ENCODE measurements around the gene XRCC3. TPM values are rescaled to one million over a fixed set of nuclear protein-coding genes. Genes with fewer than 3 reads are reported as not detected.

XRCC3 gene
- 100 to 1,000 TPM in 1 of 2 donors, 10 to 100 TPM in 1; 37.3 to 112 TPM for total RNA-seq

DNA sequence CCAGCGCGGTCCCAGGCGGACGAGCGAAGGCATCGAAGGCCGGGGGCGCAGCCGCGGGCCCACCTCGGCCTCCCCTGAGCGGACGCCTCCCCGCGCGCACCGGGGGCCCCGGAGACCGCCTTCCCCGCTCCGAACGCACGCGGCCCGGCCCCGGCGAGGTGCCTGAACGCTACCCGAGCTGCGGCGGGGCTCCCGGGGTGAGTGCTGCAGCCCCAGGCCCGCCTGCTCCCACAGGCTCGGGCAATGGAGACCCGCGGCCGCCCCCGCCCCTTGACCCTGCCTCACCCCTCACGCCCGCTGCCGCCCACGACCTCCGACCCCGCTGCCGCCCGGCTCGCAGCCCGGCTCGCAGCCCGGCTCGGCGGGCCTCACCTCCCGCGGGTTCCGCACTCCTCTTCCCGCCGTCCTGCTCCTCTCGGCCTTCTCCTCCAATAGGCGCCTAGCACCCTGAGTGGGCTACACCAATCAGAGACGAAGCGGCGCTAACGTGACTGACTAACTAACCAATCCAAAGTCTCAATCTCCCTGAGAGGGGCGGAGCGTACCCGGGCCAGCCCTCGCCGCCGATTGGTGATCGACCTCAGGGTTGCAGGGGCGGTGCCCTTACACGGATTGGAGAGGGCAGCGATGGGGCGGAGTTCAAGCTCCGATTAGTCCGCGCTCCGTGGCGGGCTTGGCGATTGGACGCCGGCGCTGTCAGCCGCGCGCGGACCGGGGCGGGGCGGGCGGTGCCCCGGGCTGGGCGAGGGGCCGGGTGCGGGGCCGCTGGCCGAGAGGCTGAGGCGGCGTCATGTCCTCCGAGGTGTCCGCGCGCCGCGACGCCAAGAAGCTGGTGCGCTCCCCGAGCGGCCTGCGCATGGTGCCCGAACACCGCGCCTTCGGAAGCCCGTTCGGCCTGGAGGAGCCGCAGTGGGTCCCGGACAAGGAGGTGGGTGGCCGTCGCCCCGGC lies at the start of gene XRCC3, which contains the start of gene ZFYVE21:
Gene XRCC3 (minus strand): TSS at position 400 of the 949 bp plus-strand sequence. CDS start 4,364 bp downstream, outside the sequence.
Gene ZFYVE21 (plus strand): TSS at position 759 of the 949 bp plus-strand sequence. CDS start 32 bp downstream, at position 791.
- H3K4me1 Mint-ChIP-seq (ENCODE audit: low read depth in 2 of 2), result peaks cover 8 to 25% of the 10 kb centered on the region in 2 donors
- DNase-seq (ENCODE audit: low spot score), result peak; percentile 99
- no peaks in the 10 kb centered on the region for H3K9me3 Mint-ChIP-seq
- H3K27me3 Mint-ChIP-seq, result no peaks in the 10 kb centered on the region
- H3K36me3 Mint-ChIP-seq, result no peaks in the 10 kb centered on the region
- peak within 1 kb of the TSS; percentile 98 for H3K4me3 Mint-ChIP-seq
- peak within 1 kb of the TSS; percentile 84 to 88 for H3K27ac Mint-ChIP-seq
- ATAC-seq, result peak; percentile 97 to 98

DNA sequence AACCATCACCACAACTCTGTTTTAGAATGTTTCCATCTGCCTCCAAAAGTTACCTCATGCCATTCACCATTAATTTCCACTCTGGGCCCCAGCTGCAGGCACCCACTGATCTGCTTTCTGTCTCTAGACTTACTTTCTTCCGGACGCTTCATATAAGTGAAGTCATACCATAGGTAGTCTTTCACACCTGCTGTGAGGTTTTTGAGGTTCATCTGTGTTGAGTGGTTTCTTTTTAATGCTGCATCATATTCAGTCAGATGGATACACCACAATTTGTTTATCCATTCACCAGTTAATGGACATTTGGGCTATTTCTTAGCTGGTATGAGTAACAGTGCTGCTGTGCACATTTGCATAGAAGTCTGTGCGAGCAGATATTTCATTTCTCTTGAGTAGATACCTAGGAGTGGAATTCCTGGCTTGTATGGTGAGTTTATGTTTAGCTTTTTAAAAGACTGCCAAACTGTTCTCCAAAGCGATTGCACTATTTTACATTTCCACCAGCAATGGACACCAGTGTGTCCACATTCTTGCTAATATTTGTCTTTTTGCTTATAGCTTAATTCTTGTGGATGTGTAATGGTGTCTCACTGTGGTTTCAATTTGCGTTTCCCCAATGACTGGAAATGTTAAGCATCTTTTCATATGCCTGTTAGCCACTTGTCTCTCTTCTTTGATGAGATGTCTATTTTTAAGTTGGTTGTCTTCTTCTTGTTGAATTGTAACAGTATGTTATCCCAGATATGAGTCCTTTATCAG lies 48.7 kb upstream of the XRCC3 start:
- no peak overlapping the region for H3K27ac Mint-ChIP-seq
- no peaks in the 10 kb centered on the region for H3K27me3 Mint-ChIP-seq
- peaks cover 4% of the 10 kb centered on the region for H3K36me3 Mint-ChIP-seq
- H3K4me1 Mint-ChIP-seq (ENCODE audit: low read depth in 2 of 2), result peaks cover 3 to 6% of the 10 kb centered on the region in 2 donors
- no peak for ATAC-seq
- H3K9me3 Mint-ChIP-seq, result no peaks in the 10 kb centered on the region
- no peak for DNase-seq (ENCODE audit: low spot score)
- no peak overlapping the region for H3K4me3 Mint-ChIP-seq

DNA sequence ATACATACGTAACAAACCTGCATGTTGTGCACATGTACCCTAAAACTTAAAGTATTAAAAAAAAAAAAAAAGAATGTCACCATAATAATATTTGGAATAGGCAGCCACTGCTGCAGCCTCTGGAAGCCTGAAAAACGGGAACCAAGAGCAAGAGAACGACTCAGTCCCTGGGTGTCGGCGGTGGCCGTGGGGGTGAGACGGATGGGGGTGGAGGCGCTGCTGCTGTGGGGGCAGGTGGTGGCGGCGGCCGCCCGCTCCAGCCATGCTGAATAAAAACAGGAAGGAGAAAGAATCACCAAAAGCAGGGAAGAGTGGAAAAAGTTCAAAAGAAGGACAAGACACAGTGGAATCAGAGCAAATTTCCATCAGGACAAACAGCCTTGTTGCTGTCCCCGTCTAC lies 47.3 kb upstream of the XRCC3 start:
- ATAC-seq, result no peak

DNA sequence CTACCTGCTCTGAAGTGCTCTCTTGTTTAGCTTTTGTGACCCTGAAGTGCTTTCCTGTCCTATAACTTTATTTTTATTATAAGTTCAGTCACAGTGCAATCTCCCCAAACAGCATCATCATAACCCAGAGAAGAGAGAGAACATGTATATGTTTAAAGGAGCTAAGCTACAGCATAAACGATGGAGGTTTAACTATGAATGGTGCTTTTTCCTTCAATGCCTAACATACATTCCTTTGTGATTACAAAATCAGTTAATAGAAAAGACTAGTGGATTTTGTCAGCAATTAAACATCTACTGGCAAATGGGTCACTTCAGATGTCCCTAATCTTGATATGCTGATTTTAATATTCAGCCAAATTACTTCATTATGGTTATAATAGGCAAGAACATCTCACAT lies 46.8 kb upstream of the XRCC3 start:
- no peak for ATAC-seq
- Mint-ChIP-seq H3K27ac (no peak overlapping the region), H3K4me1 (ENCODE audit: low read depth in 2 of 2) (peaks cover 3 to 6% of the 10 kb centered on the region in 2 donors), H3K27me3 (no peaks in the 10 kb centered on the region), H3K36me3 (peaks cover 4% of the 10 kb centered on the region), H3K9me3 (no peaks in the 10 kb centered on the region), H3K4me3 (no peak overlapping the region)
- no peak for DNase-seq (ENCODE audit: low spot score)

More for the DNA sequence above, 47.3 kb upstream of the XRCC3 start:
- Mint-ChIP-seq H3K4me3 (no peak overlapping the region), H3K36me3 (peaks cover 4% of the 10 kb centered on the region), H3K27ac (no peak overlapping the region), H3K9me3 (no peaks in the 10 kb centered on the region), H3K4me1 (ENCODE audit: low read depth in 2 of 2) (peaks cover 3 to 6% of the 10 kb centered on the region in 2 donors), H3K27me3 (no peaks in the 10 kb centered on the region)
- no peak for DNase-seq (ENCODE audit: low spot score)

DNA sequence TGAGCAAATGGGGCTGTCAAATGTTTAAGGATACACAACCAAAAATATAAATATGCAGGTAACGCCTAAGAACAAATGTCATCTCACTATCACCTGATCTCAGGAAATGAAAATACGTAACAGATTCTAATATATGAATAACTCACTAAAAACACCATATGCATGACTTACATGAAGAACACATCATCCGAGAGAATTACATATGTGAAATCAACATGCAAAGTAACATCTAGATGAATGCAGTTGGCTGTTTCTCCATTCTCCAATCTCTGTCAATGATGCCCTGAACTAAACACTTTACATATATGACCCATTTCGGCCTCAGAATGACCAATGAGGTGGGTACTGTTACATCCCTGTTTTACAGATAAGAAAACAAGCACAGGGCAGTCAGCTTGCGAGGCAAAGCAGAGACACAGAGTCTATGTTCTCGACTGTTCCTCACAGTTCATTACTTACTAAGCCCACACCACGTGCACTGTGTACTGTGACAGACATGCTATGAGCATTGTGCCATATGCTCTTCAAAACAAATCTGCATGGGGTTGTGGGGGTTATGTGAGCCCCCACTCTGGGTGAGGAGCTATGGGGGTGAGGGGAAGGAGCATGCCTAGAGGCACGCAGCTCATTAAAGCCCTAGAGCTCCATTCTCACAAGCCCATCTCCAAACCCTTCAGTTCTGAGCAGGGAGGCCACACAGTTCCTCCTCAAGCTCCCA lies 43.0 kb upstream of the XRCC3 start:
- DNase-seq (ENCODE audit: low spot score) (no peak), ATAC-seq (no peak)
- Mint-ChIP-seq H3K27ac (no peak overlapping the region), H3K36me3 (no peaks in the 10 kb centered on the region), H3K4me3 (no peak overlapping the region), H3K27me3 (no peaks in the 10 kb centered on the region), H3K4me1 (ENCODE audit: low read depth in 2 of 2) (no peaks in the 10 kb centered on the region), H3K9me3 (no peaks in the 10 kb centered on the region)

DNA sequence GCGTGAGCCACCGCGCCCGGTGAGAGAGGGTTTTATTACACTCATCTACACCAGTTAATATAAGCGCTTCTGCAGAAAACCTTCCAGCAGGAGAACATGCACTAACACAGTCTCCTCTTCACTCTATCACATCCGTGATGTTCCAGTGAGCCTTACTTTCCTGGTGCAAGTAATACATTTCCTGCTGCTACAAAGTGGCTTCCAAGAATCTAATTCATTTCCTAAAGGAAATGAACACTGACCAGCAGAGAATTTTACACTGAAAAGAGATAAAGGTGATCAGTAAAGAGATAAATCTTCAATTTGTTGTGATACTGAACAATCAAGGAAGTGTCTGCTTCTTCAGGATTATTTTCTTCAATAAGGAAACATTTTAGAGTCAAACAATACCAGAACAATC lies 39.8 kb upstream of the XRCC3 start:
- no peaks in the 10 kb centered on the region for H3K27me3 Mint-ChIP-seq
- H3K4me1 Mint-ChIP-seq (ENCODE audit: low read depth in 2 of 2), result no peaks in the 10 kb centered on the region
- H3K9me3 Mint-ChIP-seq, result no peaks in the 10 kb centered on the region
- H3K36me3 Mint-ChIP-seq, result no peaks in the 10 kb centered on the region
- ATAC-seq (no peak), DNase-seq (ENCODE audit: low spot score) (no peak)
- no peak overlapping the region for H3K27ac Mint-ChIP-seq
- no peak overlapping the region for H3K4me3 Mint-ChIP-seq

DNA sequence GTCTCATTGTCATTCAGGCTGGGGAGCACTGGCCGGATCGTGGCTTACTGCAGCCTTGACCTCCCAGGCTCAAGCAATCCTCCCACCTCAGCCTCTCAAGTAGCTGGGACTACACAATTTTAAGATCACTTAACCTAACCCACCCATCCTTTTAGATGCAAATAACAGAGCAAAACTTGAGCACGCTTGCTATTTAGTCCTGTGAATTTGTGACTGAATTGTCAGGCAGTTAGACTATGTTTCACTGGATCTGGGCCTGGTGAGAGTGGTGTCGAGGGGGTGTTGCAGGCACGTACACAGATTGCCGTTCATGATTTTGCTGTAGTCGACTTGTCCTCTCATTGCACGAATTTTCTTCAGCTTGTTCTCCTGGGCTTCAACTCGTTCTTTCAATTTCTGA lies 38.5 kb upstream of the XRCC3 start:
- H3K27me3 Mint-ChIP-seq, result no peaks in the 10 kb centered on the region
- no peak overlapping the region for H3K27ac Mint-ChIP-seq
- no peak for DNase-seq (ENCODE audit: low spot score)
- H3K4me3 Mint-ChIP-seq, result no peak overlapping the region
- no peaks in the 10 kb centered on the region for H3K4me1 Mint-ChIP-seq (ENCODE audit: low read depth in 2 of 2)
- ATAC-seq, result no peak
- H3K36me3 Mint-ChIP-seq, result no peaks in the 10 kb centered on the region
- no peaks in the 10 kb centered on the region for H3K9me3 Mint-ChIP-seq

DNA sequence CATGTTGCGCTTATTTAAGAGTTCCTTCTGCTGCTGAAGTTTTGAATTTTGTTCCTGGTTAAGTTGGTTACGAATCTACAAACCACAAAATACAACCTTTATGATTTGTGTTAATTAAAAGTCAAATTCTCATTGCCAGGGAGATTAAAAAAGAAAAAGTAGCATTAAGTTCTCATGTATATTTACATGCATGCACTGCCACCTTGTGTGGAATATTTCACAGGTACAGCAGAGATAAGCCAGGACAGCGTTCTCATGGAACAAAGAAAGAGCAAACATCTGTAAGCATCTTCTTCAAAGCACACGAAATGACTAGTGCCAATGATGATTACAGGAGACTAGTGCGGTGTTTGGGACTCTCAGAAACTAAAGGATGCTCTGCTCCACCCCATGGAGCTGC lies 34.6 kb upstream of the XRCC3 start:
- Mint-ChIP-seq H3K27me3 (no peaks in the 10 kb centered on the region), H3K9me3 (no peaks in the 10 kb centered on the region), H3K4me1 (ENCODE audit: low read depth in 2 of 2) (no peaks in the 10 kb centered on the region), H3K27ac (no peak overlapping the region), H3K4me3 (no peak overlapping the region), H3K36me3 (no peaks in the 10 kb centered on the region)
- ATAC-seq (no peak), DNase-seq (ENCODE audit: low spot score) (no peak)

DNA sequence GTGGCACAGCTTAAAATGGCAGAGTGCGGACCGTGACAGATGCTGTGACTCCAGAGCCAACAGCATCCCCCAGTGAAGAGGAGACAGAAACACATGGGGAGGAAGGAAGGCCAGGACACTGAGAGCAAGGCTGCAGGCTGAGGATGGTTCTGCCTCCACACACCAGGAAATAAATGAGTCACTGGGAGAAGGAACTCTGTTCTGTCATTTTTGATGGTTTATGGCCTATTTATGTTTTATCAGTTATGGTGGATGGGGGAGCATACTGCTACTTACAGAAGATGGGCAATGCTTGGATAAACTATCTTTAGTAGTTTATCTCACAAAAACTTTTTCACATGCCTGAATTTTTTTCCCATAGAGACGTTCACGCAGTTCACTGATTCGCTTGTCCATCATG lies 34.2 kb upstream of the XRCC3 start:
- H3K9me3 Mint-ChIP-seq, result no peaks in the 10 kb centered on the region

DNA sequence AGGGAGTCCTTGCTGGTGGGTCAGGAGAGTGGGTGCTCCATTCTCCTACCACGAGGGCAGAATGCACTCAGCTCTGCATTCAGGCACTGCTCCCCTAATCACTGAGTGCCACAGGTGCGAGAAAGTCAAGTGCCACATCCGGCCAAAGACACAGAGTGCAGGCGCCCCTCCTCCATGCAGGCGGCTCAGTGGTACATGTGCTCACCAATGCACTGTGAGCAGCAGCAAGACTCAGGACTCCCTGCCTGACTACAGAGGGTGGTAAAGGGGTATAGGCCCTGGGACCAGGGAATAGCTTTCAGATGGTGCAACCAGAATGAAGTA lies 33.2 kb upstream of the XRCC3 start:
- ATAC-seq (peak; percentile 55 to 88), DNase-seq (ENCODE audit: low spot score) (no peak)
- H3K27ac Mint-ChIP-seq, result no peak overlapping the region
- no peaks in the 10 kb centered on the region for H3K27me3 Mint-ChIP-seq
- H3K9me3 Mint-ChIP-seq, result no peaks in the 10 kb centered on the region
- H3K4me3 Mint-ChIP-seq, result no peak overlapping the region
- H3K36me3 Mint-ChIP-seq, result no peaks in the 10 kb centered on the region
- no peaks in the 10 kb centered on the region for H3K4me1 Mint-ChIP-seq (ENCODE audit: low read depth in 2 of 2)

More for the DNA sequence above, 34.2 kb upstream of the XRCC3 start:
- Mint-ChIP-seq H3K4me3 (no peak overlapping the region), H3K36me3 (no peaks in the 10 kb centered on the region), H3K4me1 (ENCODE audit: low read depth in 2 of 2) (no peaks in the 10 kb centered on the region), H3K27ac (no peak overlapping the region), H3K27me3 (no peaks in the 10 kb centered on the region)
- ATAC-seq (no peak), DNase-seq (ENCODE audit: low spot score) (no peak)

DNA sequence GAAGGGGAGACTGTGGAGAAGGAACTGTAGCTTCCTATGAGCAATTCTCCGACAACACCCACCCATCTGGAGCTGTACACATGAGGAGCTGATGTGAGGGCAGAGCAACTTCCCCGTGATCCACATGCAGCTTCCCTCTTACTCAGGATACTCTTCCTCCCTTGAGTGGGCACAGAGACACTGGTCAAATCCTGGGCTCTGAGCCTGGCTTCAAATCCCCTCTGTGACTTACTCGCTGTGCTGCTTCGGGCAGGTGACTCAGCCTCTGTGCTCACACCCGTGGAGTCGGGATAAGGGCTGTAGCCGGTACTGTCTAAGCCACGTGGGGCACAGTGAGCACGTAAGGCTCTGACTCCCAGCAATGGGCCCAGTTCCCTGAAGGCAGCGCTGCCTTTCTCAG lies 31.4 kb upstream of the XRCC3 start:
- H3K9me3 Mint-ChIP-seq, result no peaks in the 10 kb centered on the region
- DNase-seq (ENCODE audit: low spot score) (no peak), ATAC-seq (peak in 1 of 2 donors; percentile 15)
- H3K4me3 Mint-ChIP-seq, result no peak overlapping the region
- no peaks in the 10 kb centered on the region for H3K36me3 Mint-ChIP-seq
- no peaks in the 10 kb centered on the region for H3K4me1 Mint-ChIP-seq (ENCODE audit: low read depth in 2 of 2)
- H3K27me3 Mint-ChIP-seq, result no peaks in the 10 kb centered on the region
- H3K27ac Mint-ChIP-seq, result no peak overlapping the region

DNA sequence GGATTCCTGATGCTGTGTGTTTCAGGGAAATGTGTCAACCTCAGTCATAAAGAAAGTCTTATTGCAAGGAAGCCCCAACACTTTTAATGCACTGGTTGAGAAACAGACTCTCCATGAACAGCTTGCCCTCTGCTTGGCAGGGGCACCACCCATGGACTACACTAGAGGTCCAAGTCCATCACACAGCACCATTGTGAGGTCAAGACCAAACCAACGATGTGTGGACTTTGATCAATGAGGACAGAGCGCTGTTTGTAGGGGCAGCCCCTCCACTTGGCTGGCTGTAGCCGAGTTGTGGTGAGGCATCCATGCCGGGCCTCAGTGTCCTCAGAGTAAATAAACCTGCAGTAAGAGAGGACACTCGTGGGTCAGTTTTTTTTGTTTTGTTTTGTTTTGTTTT lies 30.2 kb upstream of the XRCC3 start:
- Mint-ChIP-seq H3K4me1 (ENCODE audit: low read depth in 2 of 2) (no peaks in the 10 kb centered on the region), H3K36me3 (no peaks in the 10 kb centered on the region), H3K4me3 (no peak overlapping the region), H3K27ac (no peak overlapping the region), H3K27me3 (no peaks in the 10 kb centered on the region), H3K9me3 (no peaks in the 10 kb centered on the region)
- no peak for DNase-seq (ENCODE audit: low spot score)
- no peak for ATAC-seq

DNA sequence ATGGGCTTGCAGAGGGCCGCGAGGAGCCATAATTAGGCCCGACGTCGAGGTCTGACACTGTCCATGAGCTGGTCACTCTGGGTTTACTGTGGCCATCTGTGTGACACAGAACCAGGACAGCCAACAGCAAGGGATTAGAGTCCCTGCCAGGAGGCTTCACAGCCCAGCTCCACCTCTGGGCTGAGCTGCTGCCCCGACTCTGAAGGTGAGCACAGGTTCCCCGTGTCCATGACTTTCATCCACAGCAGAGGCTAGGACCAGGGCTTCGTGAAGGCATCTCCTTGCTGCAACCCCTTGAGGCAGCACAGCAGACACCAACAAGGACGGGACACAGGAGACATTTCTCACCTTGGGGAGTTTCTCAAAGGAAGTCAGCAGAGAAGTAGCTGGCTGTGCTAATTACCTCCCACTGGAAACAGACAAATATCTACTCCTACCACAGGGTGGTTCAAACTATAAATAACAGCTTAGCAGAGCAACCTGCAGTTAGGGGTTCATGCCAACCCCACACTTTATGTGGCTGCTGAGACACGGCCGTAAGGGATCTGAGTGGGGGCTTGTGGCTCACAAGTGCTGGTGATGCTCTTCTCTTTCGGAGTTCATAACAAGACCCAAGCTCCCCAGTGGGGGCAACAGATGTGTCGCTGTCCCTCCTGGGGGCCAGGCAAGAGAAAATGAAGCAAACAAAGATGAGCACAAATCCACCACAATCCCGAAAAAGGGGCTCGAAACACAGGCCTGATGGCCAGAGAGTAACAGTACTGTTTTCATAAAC lies 29.6 kb upstream of the XRCC3 start:
- no peak overlapping the region for H3K27ac Mint-ChIP-seq
- H3K36me3 Mint-ChIP-seq, result no peaks in the 10 kb centered on the region
- no peaks in the 10 kb centered on the region for H3K27me3 Mint-ChIP-seq
- no peaks in the 10 kb centered on the region for H3K9me3 Mint-ChIP-seq
- no peak overlapping the region for H3K4me3 Mint-ChIP-seq
- ATAC-seq (no peak), DNase-seq (ENCODE audit: low spot score) (no peak)
- no peaks in the 10 kb centered on the region for H3K4me1 Mint-ChIP-seq (ENCODE audit: low read depth in 2 of 2)
